Parathyroid adenoma (tissue), 2 donors: Measurements from ENCODE around the gene STK10.

Source experiments
- H2AFZ ChIP-seq: fragments of 300-600 bp; sonication (generic); one replicate; pipeline ENCODE4 v1.7.0; 2017; ENCODE audit warnings: antibody characterized with exemption, mild to moderate bottlenecking
- H3K27ac ChIP-seq: fragments of 300-600 bp; sonication (generic); one replicate; pipeline ENCODE4 v1.7.0; 2017
- H3K27me3 ChIP-seq: fragments of 300-600 bp; sonication (generic); one replicate; pipeline ENCODE4 v1.7.0; 2017; ENCODE audit warnings: low read length; ENCODE audit not compliant: control insufficient read depth, insufficient read depth
- H3K36me3 ChIP-seq: fragments of 300-600 bp; sonication (generic); one replicate; pipeline ENCODE4 v1.7.0; 2017; ENCODE audit warnings: low read length; ENCODE audit not compliant: control insufficient read depth, insufficient read depth
- H3K4me1 ChIP-seq: fragments of 300-600 bp; sonication (generic); one replicate; pipeline ENCODE4 v1.7.0; 2017; ENCODE audit warnings: control low read depth
- H3K4me2 ChIP-seq: fragments of 300-600 bp; sonication (generic); one replicate; pipeline ENCODE4 v1.7.0; 2017; ENCODE audit warnings: low read length
- H3K4me3 ChIP-seq: fragments of 300-600 bp; sonication (generic); one replicate; pipeline ENCODE4 v1.7.0; 2017; ENCODE audit warnings: low read depth, low read length
- H3K79me2 ChIP-seq: fragments of 300-600 bp; sonication (generic); one replicate; pipeline ENCODE4 v1.7.0; 2017; ENCODE audit warnings: control low read depth
- H3K9ac ChIP-seq: fragments of 300-600 bp; sonication (generic); one replicate; pipeline ENCODE4 v1.7.0; 2017; ENCODE audit warnings: mild to moderate bottlenecking
- H3K9me3 ChIP-seq: fragments of 300-600 bp; sonication (generic); one replicate; pipeline ENCODE4 v1.7.0; 2017; ENCODE audit warnings: low read length; ENCODE audit not compliant: control insufficient read depth
- TF ChIP-seq, protein P1 (sequence below): fragments of 300-600 bp; sonication (generic); IDR thresholded peaks from one replicate; pipeline ENCODE4 v1.7.0; 2017; ENCODE audit warnings: antibody characterized with exemption, mild to moderate bottlenecking
- donor health status: primary hyperparathyroidism.

The STK10 gene

DNA sequence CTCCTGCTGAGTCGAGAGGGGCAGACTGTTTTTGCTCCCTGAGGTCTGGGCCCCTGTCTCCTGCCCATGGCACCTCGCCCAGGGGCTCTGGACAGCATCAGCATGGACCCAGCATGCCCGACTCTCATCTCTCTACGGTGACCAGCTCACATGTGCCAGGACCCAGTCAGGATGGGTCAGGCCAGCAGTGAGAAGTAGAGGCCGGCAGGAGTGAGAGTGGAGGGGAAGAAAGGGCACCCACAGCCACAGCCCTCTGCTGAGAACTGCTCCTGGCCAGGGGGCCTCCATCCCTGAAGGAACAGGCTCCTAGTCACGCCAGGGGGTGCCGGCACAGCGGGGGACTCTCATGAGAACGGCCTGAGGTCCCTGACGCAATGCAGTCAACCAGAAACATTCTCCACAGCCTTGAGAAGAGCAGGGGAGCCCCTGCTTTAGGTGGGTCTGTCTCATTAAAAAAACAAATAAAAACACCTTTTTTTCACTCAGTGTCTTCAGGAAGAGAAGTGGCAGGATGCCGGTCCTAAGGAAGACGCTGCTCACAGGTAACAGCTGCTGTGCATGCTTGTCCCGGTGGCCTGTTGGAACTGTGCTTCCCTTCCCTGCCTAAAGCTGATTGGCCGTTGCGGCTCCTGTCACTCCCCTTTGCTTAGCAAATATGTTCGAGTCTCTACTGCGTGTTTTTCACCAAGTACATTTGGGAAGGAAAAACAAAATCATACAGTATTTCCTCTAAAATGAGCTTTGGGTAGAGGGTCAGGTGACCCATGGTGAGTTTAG, 95.9 kb downstream of the STK10 start:
- no peak overlapping the region for H3K9ac ChIP-seq
- no peaks in the 10 kb centered on the region for H3K79me2 ChIP-seq
- no peak overlapping the region for H2AFZ ChIP-seq
- TF ChIP-seq, protein P1, sequence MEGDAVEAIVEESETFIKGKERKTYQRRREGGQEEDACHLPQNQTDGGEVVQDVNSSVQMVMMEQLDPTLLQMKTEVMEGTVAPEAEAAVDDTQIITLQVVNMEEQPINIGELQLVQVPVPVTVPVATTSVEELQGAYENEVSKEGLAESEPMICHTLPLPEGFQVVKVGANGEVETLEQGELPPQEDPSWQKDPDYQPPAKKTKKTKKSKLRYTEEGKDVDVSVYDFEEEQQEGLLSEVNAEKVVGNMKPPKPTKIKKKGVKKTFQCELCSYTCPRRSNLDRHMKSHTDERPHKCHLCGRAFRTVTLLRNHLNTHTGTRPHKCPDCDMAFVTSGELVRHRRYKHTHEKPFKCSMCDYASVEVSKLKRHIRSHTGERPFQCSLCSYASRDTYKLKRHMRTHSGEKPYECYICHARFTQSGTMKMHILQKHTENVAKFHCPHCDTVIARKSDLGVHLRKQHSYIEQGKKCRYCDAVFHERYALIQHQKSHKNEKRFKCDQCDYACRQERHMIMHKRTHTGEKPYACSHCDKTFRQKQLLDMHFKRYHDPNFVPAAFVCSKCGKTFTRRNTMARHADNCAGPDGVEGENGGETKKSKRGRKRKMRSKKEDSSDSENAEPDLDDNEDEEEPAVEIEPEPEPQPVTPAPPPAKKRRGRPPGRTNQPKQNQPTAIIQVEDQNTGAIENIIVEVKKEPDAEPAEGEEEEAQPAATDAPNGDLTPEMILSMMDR, result no peak
- H3K4me3 ChIP-seq, result no peak overlapping the region
- no peak overlapping the region for H3K4me2 ChIP-seq
- H3K9me3 ChIP-seq, result no peaks in the 10 kb centered on the region
- no peaks in the 10 kb centered on the region for H3K27me3 ChIP-seq
- H3K4me1 ChIP-seq, result no peaks in the 10 kb centered on the region
- no peaks in the 10 kb centered on the region for H3K36me3 ChIP-seq
- no peak overlapping the region for H3K27ac ChIP-seq

DNA sequence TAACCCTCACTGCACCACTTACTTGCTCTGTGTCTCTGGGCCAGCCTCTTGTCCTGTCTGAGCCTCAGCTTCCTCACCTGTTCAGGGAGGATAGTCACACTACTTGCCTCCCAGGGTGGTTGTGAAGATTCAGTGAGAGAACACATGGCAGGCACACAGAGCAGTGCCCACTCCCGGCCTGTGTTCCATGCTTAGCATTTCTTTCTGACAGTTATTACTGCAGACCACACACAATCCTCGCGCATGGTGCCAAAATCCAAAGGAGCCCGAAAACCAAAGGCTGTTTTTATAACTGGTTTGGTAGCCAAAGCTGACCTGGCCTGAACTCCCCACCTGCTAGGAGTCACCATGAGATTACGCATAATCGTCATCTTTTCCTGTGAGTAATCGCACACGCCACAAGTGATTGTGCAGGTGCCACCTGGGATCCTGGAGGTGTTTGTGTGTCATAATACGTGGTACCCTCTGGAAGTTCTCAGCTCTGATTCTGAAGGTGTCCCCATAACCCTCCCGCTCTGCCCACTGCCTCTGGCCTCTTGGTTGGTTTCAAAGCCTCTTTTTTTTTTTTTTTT, 97.0 kb downstream of the STK10 start:
- H3K4me2 ChIP-seq, result no peak overlapping the region
- no peaks in the 10 kb centered on the region for H3K36me3 ChIP-seq
- H3K4me1 ChIP-seq, result no peaks in the 10 kb centered on the region
- H2AFZ ChIP-seq, result no peak overlapping the region
- no peak overlapping the region for H3K4me3 ChIP-seq
- H3K27me3 ChIP-seq, result no peaks in the 10 kb centered on the region
- H3K9me3 ChIP-seq, result no peaks in the 10 kb centered on the region
- TF ChIP-seq, protein P1, result no peak
- H3K79me2 ChIP-seq, result no peaks in the 10 kb centered on the region
- no peak overlapping the region for H3K9ac ChIP-seq
- no peak overlapping the region for H3K27ac ChIP-seq

DNA sequence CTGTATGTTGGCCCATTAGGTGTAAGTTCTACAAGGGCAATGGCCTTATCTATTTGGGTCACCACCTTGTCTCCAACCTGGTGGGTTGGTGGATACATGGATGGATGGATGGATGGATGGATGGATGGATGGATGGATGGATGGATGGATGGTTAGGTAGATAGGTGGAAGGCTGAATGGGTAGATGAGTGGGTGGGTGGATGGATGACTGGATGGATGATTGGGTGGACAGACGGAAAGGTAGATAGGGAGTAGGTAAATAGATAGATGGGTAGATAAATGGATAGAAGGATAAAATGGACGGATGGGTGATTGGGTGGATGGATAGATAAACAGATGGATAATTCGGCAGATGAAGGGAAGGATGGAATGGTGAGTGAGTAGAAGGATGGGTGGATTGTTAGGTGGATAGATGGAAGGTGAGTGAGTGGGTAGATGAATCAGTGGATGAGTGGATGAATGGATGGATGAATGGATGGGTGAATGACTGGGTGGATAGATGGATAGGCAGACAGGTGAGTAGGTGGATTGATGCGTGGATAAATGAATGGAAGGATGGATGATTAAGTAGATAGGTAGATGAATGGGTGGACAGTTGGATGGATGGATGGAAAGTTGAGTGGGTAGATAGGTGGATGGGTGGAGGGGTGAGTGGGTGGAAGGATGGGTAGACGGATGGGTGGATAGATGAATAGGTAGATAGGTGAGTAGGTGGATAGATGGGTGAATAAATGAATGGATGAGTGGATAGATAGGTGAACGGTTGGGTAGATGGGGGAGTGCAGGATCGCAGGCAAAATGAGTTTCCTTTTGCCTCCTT, 98.5 kb downstream of the STK10 start:
- no peaks in the 10 kb centered on the region for H3K79me2 ChIP-seq
- H3K4me1 ChIP-seq, result no peaks in the 10 kb centered on the region
- no peaks in the 10 kb centered on the region for H3K9me3 ChIP-seq
- H3K4me3 ChIP-seq, result no peak overlapping the region
- no peak overlapping the region for H3K9ac ChIP-seq
- H3K27ac ChIP-seq, result no peak overlapping the region
- no peak overlapping the region for H3K4me2 ChIP-seq
- H3K36me3 ChIP-seq, result no peaks in the 10 kb centered on the region
- H2AFZ ChIP-seq, result no peak overlapping the region
- TF ChIP-seq, protein P1, result no peak
- H3K27me3 ChIP-seq, result no peaks in the 10 kb centered on the region

DNA sequence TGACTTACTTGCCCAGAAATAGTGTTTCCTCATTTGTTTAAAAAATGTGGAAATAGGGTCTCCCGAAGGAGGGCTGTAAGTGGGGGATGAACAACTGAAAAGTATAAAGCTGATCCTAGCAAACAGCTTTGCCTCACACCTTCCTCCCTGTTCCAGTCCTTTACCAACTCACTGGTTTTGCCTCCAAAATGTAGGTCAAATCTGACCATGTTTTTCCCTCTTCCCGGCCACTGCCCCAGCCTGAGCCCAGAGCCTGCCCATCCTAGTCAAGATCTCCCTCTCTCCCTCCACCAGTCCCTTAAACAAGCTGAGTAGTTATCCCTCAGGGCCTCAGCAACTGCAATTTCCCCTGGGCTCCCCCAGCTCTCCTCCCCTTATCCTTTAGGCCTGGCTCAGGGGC, 99.2 kb downstream of the STK10 start:
- H3K27ac ChIP-seq, result no peak overlapping the region
- TF ChIP-seq, protein P1, result no peak

More for the DNA sequence above, 99.2 kb downstream of the STK10 start:
- Histone ChIP-seq H3K4me2 (no peak overlapping the region), H2AFZ (no peak overlapping the region), H3K27me3 (no peaks in the 10 kb centered on the region), H3K4me3 (no peak overlapping the region), H3K36me3 (no peaks in the 10 kb centered on the region), H3K4me1 (no peaks in the 10 kb centered on the region), H3K9me3 (no peaks in the 10 kb centered on the region), H3K79me2 (no peaks in the 10 kb centered on the region), H3K9ac (no peak overlapping the region)
